IMR-90 (cell line): ENCODE results near the gene SPON1. TPM values are rescaled to one million over a fixed set of nuclear protein-coding genes. Genes with fewer than 3 reads are reported as not detected.
"Not testable (repeated sequence)": the region's sequence is repeated elsewhere in the genome, so short reads cannot be mapped to it uniquely, and the experiment has no call there.

Source experiments
- ATAC-seq: fragments of 200-7000 bp; cut with Tn5 transposase; 2 replicates; pipeline ENCODE4 v1.9.1; 2020; ENCODE audit warnings: low read depth, mild to moderate bottlenecking, moderate library complexity
- BruUV-seq: library from RNA; stranded (reverse); fragments of 400-500 nt; replicated peaks from 2 replicates; lab custom pipeline; 2021; lab: Mats Ljungman, UMichigan
- CTCF ChIA-PET: fragments of 300-600 bp; formaldehyde crosslinking; extraction: SDS; loops from one replicate; lab custom pipeline; 2021; ENCODE audit warnings: antibody characterized with exemption; lab: Yijun Ruan, JAX
- POLR2A ChIA-PET: fragments of 300-600 bp; sonication (Branson Sonifier 250); formaldehyde crosslinking; loops from one replicate; lab custom pipeline; 2022; ENCODE audit warnings: antibody characterized with exemption; ENCODE audit not compliant: unreplicated experiment; lab: Charles Lee
- DNase-seq: peaks from one replicate; pipeline ENCODE4 v3.0.0; 2013
- H2AFZ ChIP-seq: replicated peaks from 2 replicates; pipeline ENCODE3; 2013; ENCODE audit warnings: low read length, mild to moderate bottlenecking; ENCODE audit not compliant: poor library complexity
- H2AK5ac ChIP-seq: 2 replicates; pipeline ENCODE4 v1.6.1; 2013; ENCODE audit warnings: low read depth, low read length, inconsistent platforms
- H2AK9ac ChIP-seq: replicated peaks from 2 replicates; pipeline ENCODE3; 2013; ENCODE audit warnings: mild to moderate bottlenecking, low read depth, low read length, moderate library complexity; ENCODE audit not compliant: poor library complexity
- H2BK120ac ChIP-seq: 2 replicates; pipeline ENCODE4 v1.6.1; 2013; ENCODE audit warnings: low read depth, low read length, inconsistent platforms
- H2BK15ac ChIP-seq: 3 replicates; pipeline ENCODE4 v1.6.1; 2013; ENCODE audit warnings: low read depth, low read length, inconsistent platforms
- H2BK20ac ChIP-seq: 2 replicates; pipeline ENCODE4 v1.6.1; 2013; ENCODE audit warnings: low read depth, mild to moderate bottlenecking, inconsistent platforms, low read length, moderate library complexity
- H2BK5ac ChIP-seq: 2 replicates; pipeline ENCODE4 v1.6.1; 2013; ENCODE audit warnings: mild to moderate bottlenecking, low read depth, low read length, inconsistent platforms; ENCODE audit not compliant: poor library complexity, severe bottlenecking
- H3K14ac ChIP-seq: replicated peaks from 2 replicates; pipeline ENCODE4 v1.6.1; 2013; ENCODE audit warnings: low read depth, low read length, inconsistent platforms
- H3K18ac ChIP-seq: 2 replicates; pipeline ENCODE4 v1.6.1; 2013; ENCODE audit warnings: low read depth, low read length, control low read depth
- H3K23ac ChIP-seq: 2 replicates; pipeline ENCODE4 v1.6.1; 2013; ENCODE audit warnings: low read depth, low read length, inconsistent platforms
- H3K27ac ChIP-seq: 2 replicates; pipeline ENCODE4 v1.5.1; 2013; ENCODE audit warnings: mild to moderate bottlenecking, control low read depth, low read length; ENCODE audit not compliant: insufficient read depth
- H3K27me3 ChIP-seq: 2 replicates; pipeline ENCODE4 v1.6.1; 2013; ENCODE audit warnings: low read length; ENCODE audit not compliant: control insufficient read depth, insufficient read depth
- H3K36me3 ChIP-seq: 2 replicates; pipeline ENCODE4 v1.6.1; 2013; ENCODE audit warnings: low read length, mixed read lengths; ENCODE audit not compliant: control insufficient read depth, insufficient read depth
- H3K4ac ChIP-seq: 2 replicates; pipeline ENCODE4 v1.6.1; 2013; ENCODE audit warnings: low read depth, low read length, inconsistent platforms
- H3K4me1 ChIP-seq: 2 replicates; pipeline ENCODE4 v1.6.1; 2013; ENCODE audit warnings: low read length, mixed read lengths; ENCODE audit not compliant: control insufficient read depth, insufficient read depth
- H3K4me2 ChIP-seq: 2 replicates; pipeline ENCODE4 v1.6.1; 2013; ENCODE audit warnings: low read depth, mild to moderate bottlenecking, control low read depth, low read length, moderate library complexity
- H3K4me3 ChIP-seq: 2 replicates; pipeline ENCODE4 v1.5.1; 2013; ENCODE audit warnings: low read depth, mild to moderate bottlenecking, control low read depth, low read length, moderate library complexity; ENCODE audit not compliant: insufficient read depth
- H3K56ac ChIP-seq: 2 replicates; pipeline ENCODE4 v1.6.1; 2013; ENCODE audit warnings: low read length, inconsistent platforms; ENCODE audit not compliant: insufficient read depth; ENCODE audit errors: extremely low read depth
- H3K79me1 ChIP-seq, 2 experiments: 2 replicates each; pipeline ENCODE4 v1.6.1; 2013; ENCODE audit warnings: low read length in 2 of 2, inconsistent platforms in 1 of 2, low read depth in 1 of 2
- H3K9ac ChIP-seq: 2 replicates; pipeline ENCODE4 v1.6.1; 2013; ENCODE audit warnings: low read depth, low read length, control low read depth
- H3K9me1 ChIP-seq: 2 replicates; pipeline ENCODE4 v1.6.1; 2013; ENCODE audit warnings: low read length, inconsistent platforms; ENCODE audit not compliant: insufficient read depth
- H3K9me3 ChIP-seq: 2 replicates; pipeline ENCODE4 v1.6.1; 2013; ENCODE audit warnings: low read length; ENCODE audit not compliant: control insufficient read depth, insufficient read depth
- H4K20me1 ChIP-seq: 2 replicates; pipeline ENCODE4 v1.6.1; 2013; ENCODE audit warnings: low read length, inconsistent platforms; ENCODE audit not compliant: insufficient read depth
- H4K5ac ChIP-seq: 2 replicates; pipeline ENCODE4 v1.6.1; 2013; ENCODE audit warnings: mild to moderate bottlenecking, low read depth, low read length, control low read depth
- H4K8ac ChIP-seq, 2 experiments: 2 replicates each; pipeline ENCODE4 v1.6.1; 2013; ENCODE audit warnings: low read depth in 2 of 2, low read length in 2 of 2, control low read depth in 1 of 2, inconsistent platforms in 1 of 2
- H4K91ac ChIP-seq: 2 replicates; pipeline ENCODE4 v1.6.1; 2013; ENCODE audit warnings: low read depth, low read length, inconsistent platforms; ENCODE audit not compliant: insufficient read depth
- WGBS, 2 experiments: methylation state at CpG; one replicate each; pipeline versions ENCODE4 v1.1.5 to v1.1.7; 2013; ENCODE audit warnings: missing lambda C conversion rate in 2 of 2; ENCODE audit not compliant: insufficient read length in 1 of 2; ENCODE audit errors: extremely low coverage in 2 of 2; 5-methylcytosine and 5-hydroxymethylcytosine counted together
- dilution Hi-C: fragments of 300-500 bp; cut with HindIII; formaldehyde crosslinking; loops from one replicate; pipeline ENCODE4 v1.14.3; 2018; ENCODE audit warnings: low sequenced_read_pairs; ENCODE audit not compliant: unreplicated experiment
- in situ Hi-C: fragments of 300-500 bp; cut with MboI; formaldehyde crosslinking; loops from 3 replicates; pipeline ENCODE4 v1.14.3; 2019; ENCODE audit warnings: low sequenced_read_pairs, inconsistent platforms, mixed read lengths
- intact Hi-C: fragments of 100-400 bp; cut with micrococcal nuclease; formaldehyde crosslinking; loops from 2 replicates; pipeline ENCODE4 v1.10.0; 2022
- polyA plus RNA-seq, 3 experiments: library from polyadenylated mRNA; depleted of rRNA; stranded (reverse); fragments of >200 nt; gene quantifications; 2 replicates each; pipeline ENCODE4 v1.2.3, GENCODE V29; 2012; ENCODE audit warnings: low replicate concordance in 1 of 3
- total RNA-seq: library from RNA; depleted of rRNA; stranded (reverse); fragments of >200 nt; gene quantifications from 2 replicates; pipeline ENCODE4 v1.2.3, GENCODE V29; 2012

SPON1 gene
- total and polyA plus RNA-seq, 2 of the 4 experiments (the other 2 are of a cell fraction), result 0.62 to 0.72 TPM

GRCh38 chr11:14090631-14091030 lies 128.1 kb downstream of the SPON1 start:
- H3K36me3 ChIP-seq, in situ Hi-C loops, intact Hi-C loops: not testable (repeated sequence)

More at GRCh38 chr11:14090631-14091030, 128.1 kb downstream of the SPON1 start:
- H3K9me3 ChIP-seq, H3K4me2 ChIP-seq, H4K5ac ChIP-seq, H3K4ac ChIP-seq, H3K27ac ChIP-seq, H2AFZ ChIP-seq, H4K8ac ChIP-seq, H2AK5ac ChIP-seq, H3K27me3 ChIP-seq, POLR2A ChIA-PET, H3K9ac ChIP-seq, H2BK20ac ChIP-seq, ATAC-seq, H3K56ac ChIP-seq, DNase-seq, H2BK5ac ChIP-seq, H3K18ac ChIP-seq, H2BK120ac ChIP-seq, H3K9me1 ChIP-seq, H2AK9ac ChIP-seq, H3K23ac ChIP-seq, H2BK15ac ChIP-seq, H4K20me1 ChIP-seq, H3K14ac ChIP-seq, H4K91ac ChIP-seq, dilution Hi-C loops, H3K4me3 ChIP-seq, CTCF ChIA-PET, H3K4me1 ChIP-seq, H3K79me1 ChIP-seq, BruUV-seq: not testable (repeated sequence)
- no CpG with 5 or more reads among the region's 9 CpGs for WGBS, 2 experiments
